HG02610 (cell line): ENCODE data around the gene ARFIP1.

Experiments
- ATAC-seq: cut with Tn5 transposase; IDR thresholded peaks from one replicate; pipeline ENCODE4 v1.9.1; 2021; ENCODE audit warnings: mild to moderate bottlenecking, moderate library complexity; ENCODE audit not compliant: unreplicated experiment

The ARFIP1 gene

DNA sequence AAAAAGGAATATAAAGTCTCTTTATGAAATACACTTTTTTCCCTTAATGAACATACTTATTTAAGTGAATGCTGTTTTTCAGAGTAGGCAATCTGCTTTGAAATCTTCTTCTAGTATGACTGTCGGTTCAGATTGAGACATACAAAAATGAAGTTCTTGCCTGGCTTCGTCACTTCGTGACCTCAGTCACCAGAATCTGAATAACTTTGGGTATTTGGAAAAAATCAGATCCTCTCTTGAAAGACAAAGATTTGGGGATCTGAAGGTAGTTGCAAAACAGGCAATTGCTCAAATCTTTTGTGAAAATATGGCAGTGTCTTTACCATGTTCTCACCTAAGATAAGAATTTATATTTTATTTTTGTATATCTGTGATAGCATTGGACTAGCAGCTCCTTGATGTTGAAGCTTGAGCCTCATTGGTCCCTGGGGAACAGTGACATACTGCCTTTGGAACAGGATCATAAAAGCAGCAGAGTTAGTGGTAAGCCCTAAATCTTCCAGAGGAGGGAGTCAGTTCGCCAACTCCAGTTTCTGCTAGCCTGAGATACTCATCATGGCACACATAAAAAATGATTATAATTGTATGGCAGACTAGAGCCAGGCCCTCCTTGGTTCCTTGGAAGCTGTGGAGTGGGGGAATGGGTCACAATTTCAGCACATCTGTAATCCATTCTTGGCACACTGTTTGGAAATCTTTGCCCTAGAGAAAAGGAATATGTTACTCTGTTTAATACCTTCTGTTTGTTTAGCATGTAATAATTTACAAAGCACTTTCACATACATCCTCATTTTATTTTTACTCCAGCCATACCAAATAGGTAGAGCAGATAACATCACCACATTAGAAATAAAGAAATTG, 5.0 kb downstream of the ARFIP1 start:
- no peak for ATAC-seq

DNA sequence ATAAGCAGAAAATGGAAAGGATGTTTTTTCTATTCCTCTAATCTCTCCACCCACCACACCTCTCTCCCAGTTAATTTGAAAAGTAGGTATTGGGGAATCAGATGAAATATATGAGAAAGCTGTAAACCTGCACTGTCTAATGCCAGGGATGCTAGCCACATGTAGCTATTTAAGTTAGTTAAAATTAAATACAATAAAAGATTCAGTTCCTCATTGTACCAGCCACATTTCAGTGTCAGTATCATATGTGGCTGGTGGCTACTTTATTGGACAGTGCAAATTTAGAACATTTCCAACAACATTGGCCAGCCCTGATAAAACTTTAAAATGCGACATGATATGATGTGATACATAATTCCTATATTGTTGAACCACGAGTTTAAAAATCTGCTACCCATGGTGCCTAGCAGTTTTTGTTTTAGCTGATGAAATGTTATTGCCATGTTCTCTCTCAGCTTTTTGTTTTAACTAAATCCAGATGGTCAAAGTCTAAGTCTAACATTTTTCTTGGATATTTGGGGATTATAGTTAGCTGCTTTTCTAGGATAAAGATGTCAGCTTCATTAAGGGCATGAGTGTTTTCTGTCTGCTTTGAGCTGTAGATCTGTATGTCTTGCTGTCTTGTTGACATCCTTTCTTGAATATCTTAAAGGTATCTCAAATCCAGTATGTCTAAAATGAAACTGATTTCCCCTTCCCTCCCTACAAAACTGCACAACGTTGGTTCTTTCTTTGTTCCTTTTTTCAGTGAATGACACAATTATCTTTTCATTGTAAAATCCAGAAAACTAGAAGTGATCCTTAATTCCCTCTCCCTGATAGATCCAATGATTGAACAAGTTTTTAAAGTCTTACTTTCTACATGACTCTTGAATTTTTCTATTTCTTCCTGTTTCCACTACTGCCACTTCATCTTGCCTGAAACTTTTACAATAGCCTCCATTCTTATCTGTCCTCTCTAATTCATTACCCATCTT, 6.2 kb downstream of the ARFIP1 start:
- ATAC-seq, result no peak

DNA sequence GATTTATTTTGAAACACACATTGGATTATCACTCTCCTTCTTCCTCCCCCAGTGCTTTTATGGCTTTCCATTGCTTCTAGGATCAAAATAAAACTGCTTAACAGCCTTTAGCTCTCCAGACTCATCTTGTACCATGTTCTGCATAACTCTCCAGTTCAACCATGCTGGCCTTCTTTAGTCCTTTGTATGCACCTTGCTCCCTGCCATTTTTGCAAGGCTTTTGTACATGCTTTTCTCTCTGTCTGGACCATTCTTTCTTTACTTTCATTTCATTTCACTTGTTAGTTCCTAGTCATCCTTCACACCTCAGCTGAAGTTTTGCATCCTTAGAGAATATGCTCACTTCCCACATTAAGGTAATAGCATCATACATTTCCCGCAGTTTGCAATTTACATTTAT, 6.9 kb downstream of the ARFIP1 start:
- ATAC-seq, result no peak

DNA sequence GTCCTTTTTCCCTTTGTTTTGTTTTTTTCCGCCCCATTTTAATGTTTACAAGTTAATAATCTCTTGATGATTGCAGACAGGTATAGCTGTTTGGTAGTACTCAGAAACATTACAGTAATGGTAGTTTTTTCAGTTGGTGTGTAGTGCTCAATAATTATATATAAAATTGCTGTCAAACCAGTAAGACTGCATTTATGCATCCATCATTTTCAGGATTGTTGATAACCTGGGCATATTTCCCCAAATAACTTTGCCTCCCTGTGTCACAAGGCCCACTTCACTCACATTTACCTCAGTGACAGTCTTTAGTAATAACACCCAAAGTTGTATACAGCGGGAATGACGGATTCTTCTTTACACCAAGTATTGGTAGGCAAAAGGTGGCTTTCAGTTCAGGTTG, 16.1 kb downstream of the ARFIP1 start:
- no peak for ATAC-seq

DNA sequence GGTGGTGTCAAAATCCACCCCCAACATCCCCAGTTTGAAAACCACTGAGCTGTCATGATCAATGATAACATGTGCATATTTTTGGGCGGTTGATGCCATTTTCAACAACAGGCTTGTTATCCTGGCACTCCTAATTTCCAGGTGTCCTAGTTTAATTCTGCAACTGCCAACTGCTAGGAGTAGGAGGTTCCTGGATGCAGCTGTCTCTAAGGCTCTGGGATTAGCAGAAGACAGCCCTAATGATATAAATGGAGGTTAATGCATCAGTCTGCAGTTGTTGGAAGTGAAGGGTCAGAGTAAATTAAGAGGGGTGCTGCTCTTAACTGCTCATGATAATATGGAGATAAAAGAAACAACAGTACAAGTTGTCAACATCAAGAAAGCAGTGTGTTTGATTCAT, 23.8 kb downstream of the ARFIP1 start:
- no peak for ATAC-seq

DNA sequence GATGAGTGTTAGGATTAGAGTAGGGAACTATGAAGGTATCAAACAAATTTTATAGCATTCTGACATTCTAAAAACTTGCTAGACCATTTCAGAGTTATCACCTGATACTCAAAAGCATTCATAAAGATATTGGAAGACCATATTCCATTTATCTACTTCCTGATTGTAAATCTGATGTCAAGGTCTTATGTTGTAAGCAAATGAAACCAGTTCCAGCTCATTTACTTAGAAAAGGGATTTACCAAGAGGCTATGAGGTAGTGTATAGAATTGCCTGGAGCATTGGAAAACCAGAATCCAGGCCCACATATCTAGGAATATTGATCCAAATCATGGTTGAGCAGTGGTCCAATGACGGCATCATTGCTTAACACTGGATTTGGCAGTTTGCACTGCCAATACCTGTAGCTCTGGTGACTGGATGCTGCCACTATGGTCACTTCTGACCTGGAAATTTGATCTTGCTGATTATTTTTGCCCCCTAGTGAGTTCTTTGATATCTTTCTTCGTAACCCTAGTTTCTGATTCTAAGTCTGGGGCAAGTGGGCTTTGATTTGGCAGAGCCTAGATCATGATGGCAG, 25.4 kb downstream of the ARFIP1 start:
- no peak for ATAC-seq

DNA sequence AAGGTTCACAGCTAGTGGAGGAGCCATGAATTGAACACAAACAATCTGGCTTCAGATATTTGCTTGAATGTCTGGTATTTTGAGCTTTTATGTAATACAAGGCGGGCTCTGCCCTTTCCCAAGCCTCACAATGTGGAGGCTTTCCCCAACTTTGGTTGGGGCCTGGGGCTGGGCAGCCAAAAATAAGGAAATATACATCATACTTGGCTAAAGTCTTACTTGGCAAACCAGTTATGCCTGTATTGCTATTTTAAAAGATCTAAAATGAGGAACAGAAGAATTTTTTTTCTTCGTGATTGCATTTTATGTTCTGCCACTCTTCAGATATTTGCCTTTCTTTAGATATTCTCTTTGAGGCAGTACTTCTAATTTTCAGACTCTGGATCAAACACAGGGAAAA, 26.1 kb downstream of the ARFIP1 start:
- no peak for ATAC-seq

DNA sequence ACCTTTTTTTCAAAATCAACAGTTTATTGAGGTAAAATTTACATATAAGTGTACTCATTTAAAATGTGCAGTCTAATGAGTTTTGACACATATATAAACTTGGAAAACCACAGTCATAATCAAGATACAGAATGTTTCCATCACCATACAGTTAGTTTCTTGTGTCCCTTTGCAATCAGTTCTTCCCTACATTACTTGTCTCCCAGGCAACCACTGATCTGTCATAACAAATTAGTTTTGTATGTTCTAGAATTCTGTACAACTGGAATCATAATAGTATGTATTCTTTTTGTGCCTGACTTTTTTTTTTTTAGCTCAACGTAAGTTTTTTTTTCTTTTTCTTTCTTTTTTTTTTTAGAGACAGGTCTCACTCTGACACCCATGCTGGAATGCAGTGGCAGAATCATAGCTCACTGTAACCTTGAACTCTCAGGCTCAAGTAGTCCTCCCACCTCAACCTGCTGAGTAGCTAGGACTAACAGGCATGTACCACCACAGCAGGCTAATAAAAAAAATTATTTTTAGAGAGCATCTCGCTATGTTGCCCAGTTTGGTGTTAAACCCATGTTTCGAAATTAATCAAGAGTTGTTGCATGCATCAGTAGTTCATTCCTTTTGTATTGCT, 26.9 kb downstream of the ARFIP1 start:
- no peak for ATAC-seq

DNA sequence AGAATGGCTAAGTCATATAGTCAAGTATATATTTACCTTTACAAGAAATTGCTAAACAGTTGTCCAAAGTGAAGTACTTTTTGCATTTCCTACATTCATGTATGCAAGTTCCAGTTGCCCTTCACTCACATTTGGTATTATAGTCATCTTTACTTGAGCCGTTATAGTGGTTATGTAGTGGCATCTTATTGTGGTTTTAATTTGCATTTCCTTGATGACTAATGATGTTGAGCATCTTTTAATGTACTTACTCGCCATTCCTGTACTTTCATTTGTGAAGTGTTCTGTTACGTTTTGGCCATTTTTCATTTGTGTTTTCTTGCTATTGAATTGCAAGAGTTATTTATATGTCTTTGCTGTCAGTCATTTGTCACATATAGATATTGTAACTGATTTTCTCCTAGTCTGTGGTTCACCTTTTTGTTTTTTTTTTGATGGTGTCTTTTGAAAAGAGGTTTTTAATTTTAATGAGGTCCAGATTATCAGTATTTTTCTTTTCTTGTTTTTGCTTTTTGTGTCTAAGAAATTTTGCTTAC, 27.6 kb downstream of the ARFIP1 start:
- ATAC-seq, result no peak

DNA sequence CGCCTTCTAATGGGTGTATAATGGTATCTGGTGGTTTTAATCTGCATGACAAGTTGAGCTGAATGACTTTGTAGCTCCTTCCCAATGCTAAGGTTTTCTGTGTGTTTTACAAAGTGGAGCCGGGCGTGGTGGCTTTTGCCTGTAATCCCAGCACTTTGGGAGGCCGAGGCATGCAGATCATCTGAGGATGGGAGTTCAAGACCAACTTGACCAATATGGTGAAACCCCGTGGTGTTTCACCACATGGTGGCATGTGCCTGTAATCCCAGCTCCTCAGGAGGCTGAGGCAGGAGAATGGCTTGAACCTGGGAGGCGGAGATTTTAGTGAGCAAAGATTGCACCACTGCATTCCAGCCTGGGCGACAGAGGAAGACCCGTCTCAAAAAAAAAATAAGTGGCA, 28.9 kb downstream of the ARFIP1 start:
- ATAC-seq, result no peak

DNA sequence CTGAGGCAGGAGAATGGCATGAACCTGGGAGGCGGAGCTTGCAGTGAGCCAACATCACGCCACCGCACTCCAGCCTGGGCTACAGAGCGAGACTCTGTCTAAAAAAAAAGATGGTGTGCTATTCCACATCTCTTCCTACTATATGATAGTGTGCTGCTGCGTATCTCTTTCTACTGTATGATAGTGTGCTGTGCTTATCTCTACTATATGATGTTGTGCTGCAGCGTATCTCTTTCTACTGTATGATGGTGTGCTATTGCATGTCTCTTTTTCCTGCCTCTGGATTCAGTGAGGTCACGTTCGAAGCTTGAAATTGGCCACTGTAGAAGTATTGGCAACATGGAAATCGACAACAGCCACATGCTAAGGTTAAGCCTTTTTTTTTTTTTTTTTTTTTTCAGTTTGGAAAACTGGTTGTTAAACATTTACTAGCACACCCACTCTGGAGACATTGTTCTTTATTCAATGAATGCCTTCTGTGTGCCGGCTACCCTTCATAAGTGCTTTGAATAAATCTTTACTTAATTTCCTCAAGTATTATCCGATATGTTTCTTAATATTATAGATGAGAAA, 31.0 kb downstream of the ARFIP1 start:
- no peak for ATAC-seq

DNA sequence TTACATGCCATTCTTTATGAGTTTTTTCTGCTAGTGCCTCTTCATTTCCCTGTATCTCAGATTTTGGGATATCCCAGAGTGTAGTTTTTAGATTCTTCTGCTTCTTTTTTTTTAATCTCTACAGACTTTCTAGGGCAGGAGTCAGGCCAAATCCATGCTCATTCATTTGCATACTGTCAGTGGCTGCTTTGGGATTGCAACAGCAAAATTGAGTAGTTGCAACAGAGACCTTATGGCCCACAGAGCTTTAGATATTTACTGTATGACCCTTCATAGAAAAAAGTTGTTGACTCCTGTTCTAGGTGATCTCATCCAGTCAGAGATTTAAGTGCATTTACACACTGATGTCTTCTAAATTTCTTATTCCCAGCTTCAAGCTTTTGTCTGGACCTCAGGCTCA, 35.3 kb downstream of the ARFIP1 start:
- no peak for ATAC-seq

DNA sequence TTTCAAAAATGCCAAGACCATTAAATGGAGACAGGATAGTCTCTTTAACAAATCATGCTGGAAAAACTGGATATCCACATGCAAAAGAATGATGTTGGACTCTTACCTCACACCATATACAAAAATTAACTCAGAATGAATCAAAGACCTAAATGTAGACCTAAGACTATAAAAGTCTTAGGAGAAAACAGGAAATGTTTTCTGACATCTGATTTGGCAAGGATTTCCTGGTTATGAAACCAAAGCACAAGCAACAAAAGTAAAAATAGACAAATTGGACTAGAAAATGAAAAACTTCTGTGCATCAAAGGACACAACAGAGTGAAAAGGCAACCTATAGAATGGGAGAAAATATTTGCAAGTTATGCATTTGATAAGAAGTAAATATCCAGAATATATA, 37.6 kb downstream of the ARFIP1 start:
- ATAC-seq, result no peak

DNA sequence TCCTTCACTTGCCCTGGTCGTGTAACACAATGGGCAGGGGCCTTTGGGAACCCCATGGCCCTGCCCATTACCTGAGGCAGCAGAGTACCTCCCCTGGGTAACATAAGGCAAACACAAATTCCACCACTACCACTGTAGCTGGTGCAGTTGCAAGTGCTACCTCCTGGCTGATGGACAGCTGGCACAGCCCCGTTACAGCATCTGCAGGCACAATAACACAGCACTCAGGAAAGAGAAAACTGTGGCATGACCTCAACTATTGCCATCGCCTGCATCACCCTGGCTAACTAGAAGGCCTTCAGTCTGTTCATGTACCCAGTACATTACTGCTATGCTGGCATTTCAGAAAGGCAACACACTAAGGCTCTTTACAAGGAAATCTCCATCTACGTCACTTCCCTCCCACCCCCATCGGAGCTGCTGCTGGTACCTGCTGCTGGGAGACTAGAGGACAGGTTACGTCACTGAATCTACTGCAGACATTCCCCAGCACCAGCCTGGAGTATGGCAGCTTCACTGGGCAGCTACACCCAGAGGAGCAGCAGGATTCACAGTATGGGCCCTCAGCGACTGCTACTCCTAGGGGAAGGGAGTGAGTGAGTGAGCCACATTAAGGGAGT, 39.4 kb downstream of the ARFIP1 start:
- ATAC-seq, result no peak

DNA sequence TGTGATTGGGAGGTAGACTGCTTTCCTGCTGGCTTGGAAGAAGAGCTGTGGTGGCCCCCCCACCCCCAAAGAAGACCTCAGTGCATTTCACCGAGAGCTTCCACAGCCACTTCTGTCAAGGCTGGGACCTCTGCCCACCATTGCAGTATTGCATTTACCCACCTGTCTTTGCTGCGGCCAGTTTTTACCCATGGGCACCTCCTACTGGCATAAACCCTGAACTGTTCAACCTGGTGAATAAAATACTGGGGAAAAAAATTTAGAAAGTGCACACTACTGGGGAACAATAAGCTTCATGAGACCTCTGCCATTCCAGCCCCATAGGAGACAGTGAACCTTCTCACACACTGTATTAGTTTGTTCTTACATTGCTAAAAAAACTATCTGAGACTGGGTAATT, 40.3 kb downstream of the ARFIP1 start:
- ATAC-seq, result no peak

DNA sequence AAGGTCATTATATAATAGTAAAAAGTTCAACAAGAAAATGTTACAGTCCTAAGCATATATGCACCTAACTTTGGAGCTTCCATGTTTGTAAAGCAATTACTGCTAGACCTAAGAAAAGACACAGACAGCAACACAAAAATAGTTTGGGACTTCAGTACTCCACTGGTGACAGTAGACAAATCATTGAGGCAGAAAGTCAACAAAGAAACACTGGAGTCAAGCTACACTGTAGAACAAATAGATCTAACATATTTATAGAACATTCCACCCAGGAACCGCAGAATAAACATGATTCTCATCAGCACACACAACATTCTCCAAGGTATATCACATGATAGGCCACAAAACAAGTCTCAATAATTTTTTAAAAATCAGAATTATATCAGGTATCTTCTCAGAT, 42.6 kb downstream of the ARFIP1 start:
- no peak for ATAC-seq

DNA sequence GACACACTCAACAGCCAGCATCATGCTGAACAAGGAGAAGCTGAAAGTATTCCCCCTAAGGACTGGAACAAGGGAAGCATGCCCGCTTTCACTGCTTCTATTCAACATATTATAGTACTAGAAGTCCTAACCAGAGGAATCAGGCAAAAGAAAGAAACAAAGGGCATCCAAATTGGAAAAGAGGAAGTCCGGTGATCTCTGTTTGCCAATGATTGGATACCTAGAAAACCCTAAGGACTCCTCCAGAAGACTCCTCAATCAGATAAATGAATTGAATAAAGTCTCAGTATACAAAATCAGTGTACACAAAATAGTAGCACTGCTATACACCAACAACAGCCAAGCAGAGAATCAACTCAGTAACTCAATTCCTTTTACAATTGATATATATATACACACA, 44.8 kb downstream of the ARFIP1 start:
- ATAC-seq, result no peak

DNA sequence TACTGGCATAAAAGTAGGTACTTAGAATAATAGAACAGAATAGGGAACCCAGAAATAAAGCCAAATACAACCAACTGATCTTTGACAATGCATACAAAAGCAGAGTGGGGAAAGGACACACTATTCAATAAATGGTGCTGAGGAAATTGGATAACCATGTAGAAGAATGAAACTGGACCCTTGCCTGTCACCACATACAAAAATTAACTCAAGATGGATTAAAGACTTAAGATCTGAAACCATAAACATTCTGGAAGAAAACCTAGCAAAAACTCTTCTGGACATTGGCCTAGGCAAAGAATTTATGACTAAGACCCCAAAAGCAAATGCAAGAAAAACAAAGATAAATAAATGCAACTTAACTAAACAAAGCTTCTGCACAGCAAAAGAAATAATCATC, 45.6 kb downstream of the ARFIP1 start:
- ATAC-seq, result no peak

DNA sequence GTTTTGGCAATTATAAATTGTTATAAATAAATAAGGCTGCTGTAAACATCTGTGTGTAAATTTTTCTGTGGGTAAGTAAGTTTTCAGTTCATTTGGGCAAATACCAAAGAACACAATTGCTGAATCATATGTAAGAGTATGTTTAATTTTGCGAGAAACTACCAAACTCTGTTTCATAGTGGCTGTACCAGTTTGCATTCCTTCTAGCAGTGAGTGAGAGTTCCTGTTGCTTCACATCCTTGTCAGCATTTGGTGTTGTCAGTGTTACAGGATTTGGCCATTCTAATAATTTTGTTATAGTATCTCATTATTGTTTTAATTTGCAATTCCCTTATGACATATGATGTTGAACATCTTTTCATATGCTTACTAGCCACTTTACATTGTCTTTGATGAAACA, 48.4 kb downstream of the ARFIP1 start:
- ATAC-seq, result no peak

DNA sequence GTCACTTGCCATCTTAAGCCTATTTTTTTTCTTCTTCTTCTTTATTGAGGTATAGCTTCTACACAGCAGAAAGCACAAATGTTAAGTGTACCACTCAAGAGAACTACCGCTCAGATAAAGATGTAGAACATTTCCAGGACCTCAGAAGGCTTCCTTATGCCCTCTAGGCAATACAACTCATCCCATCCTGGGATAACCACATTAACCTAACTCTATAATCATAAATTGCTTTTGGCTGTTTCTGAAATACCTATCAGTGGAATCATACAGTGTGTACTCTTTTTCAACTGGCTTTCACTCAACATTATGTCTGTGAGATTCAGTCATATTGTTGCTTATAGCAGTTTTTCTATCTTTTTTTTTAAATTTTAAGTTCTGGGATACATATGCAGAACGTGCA, 51.7 kb downstream of the ARFIP1 start:
- no peak for ATAC-seq
